Right renal pelvis (tissue), 4 donors: Measurements from ENCODE around the gene FNDC10. TPM values are rescaled to one million over a fixed set of nuclear protein-coding genes. Genes with fewer than 3 reads are reported as not detected.

Source experiments
- DNase-seq, 4 donors: peaks; one replicate each; pipeline ENCODE4 v3.0.0-alpha.2; 2013; ENCODE audit warnings: low read depth in 4 of 4, low spot score in 3 of 4, missing footprints in 1 of 4
- polyA plus RNA-seq, 4 donors: library from polyadenylated mRNA; unstranded; fragments of 120-200 nt; gene quantifications; one replicate each; pipeline ENCODE4 v1.2.1, GENCODE V29; 2013; ENCODE audit not compliant: insufficient read length in 4 of 4

The FNDC10 gene
- polyA plus RNA-seq, 4 donors: 1.5 to 4.5 (median 2.6) TPM

- no peak for DNase-seq
Measured at GRCh38 chr1:1617516-1617915, 17.6 kb upstream of the FNDC10 start.

- no peak for DNase-seq
Measured at GRCh38 chr1:1616838-1617237, 16.9 kb upstream of the FNDC10 start.

GRCh38 chr1:1616045-1616790, 16.3 kb upstream of the FNDC10 start:
- DNase-seq: no peak

- peak; percentile 89 to 92 (median 92) for DNase-seq
Measured at GRCh38 chr1:1615256-1616044, 15.5 kb upstream of the FNDC10 start, which contains the start of gene MIB2. MIB2 (plus strand) TSS chr1:1615500; CDS start chr1:1623453, 7,953 bp downstream.

- DNase-seq: no peak
Measured at GRCh38 chr1:1614954-1615255, 15.0 kb upstream of the FNDC10 start.

GRCh38 chr1:1614204-1614953, 14.4 kb upstream of the FNDC10 start:
- no peak for DNase-seq

GRCh38 chr1:1613509-1614082, 13.7 kb upstream of the FNDC10 start:
- no peak for DNase-seq

- DNase-seq: no peak
Measured at GRCh38 chr1:1612104-1612400, 12.1 kb upstream of the FNDC10 start.

- DNase-seq: no peak
Measured at GRCh38 chr1:1610796-1611195, 10.9 kb upstream of the FNDC10 start.

GRCh38 chr1:1609822-1610485, 10.0 kb upstream of the FNDC10 start:
- no peak for DNase-seq

- no peak for DNase-seq
Measured at GRCh38 chr1:1606232-1606631, 6.3 kb upstream of the FNDC10 start.

- no peak for DNase-seq
Measured at GRCh38 chr1:1605724-1606123, 5.8 kb upstream of the FNDC10 start.

GRCh38 chr1:1605034-1605591, 5.2 kb upstream of the FNDC10 start:
- DNase-seq: no peak

- DNase-seq: no peak
Measured at GRCh38 chr1:1604374-1605033, 4.6 kb upstream of the FNDC10 start.

GRCh38 chr1:1603671-1604373, 3.9 kb upstream of the FNDC10 start:
- DNase-seq: no peak

- no peak for DNase-seq
Measured at GRCh38 chr1:1602968-1603506, 3.1 kb upstream of the FNDC10 start.

GRCh38 chr1:1602304-1602967, 2.5 kb upstream of the FNDC10 start:
- no peak for DNase-seq

GRCh38 chr1:1601564-1602303, 1.8 kb upstream of the FNDC10 start:
- no peak for DNase-seq
